ENCODE measurements around the gene RIN3. TPM values are rescaled to one million over a fixed set of nuclear protein-coding genes. Genes with fewer than 3 reads are reported as not detected.

Gene RIN3
- total RNA-seq, 6 experiments from 2014 or later: 10.7 to 20.4 (median 18.9) TPM

GRCh38 chr14:92684801-92685560, 171.4 kb downstream of the RIN3 start:
- Histone ChIP-seq H3K36me3 (peaks cover 0 to 9% (median under 1%) of the 10 kb centered on the region in 4 donors), H3K9me3 (no peaks in the 10 kb centered on the region), H3K4me3 (no peak overlapping the region), H3K27me3 (no peaks in the 10 kb centered on the region), H3K27ac (no peak overlapping the region), H3K4me1 (no peaks in the 10 kb centered on the region)
- 86% methylated on average over 9 of the region's 21 CpGs for WGBS (ENCODE audit: insufficient coverage, low coverage, low lambda C conversion rate, missing lambda C conversion rate)
- ATAC-seq (no peak), DNase-seq (peak in 1 of 3 donors; percentile 53)
- intact Hi-C loops (cut with DNase I): no loop called here
- TF ChIP-seq CTCF (IDR thresholded peaks at IDR 0.05): no peak
- TF ChIP-seq POLR2A (IDR thresholded peaks at IDR 0.05): no peak

- peaks cover 0 to 9% (median under 1%) of the 10 kb centered on the region in 4 donors for H3K36me3 ChIP-seq
- no peak for ATAC-seq
- H3K27ac ChIP-seq: no peak overlapping the region
- peak in 1 of 3 donors; percentile 2 for DNase-seq
- WGBS (ENCODE audit: insufficient coverage, low coverage, low lambda C conversion rate, missing lambda C conversion rate): 95% methylated on average over 4 of the region's 4 CpGs
- no peak for TF ChIP-seq POLR2A (IDR thresholded peaks at IDR 0.05)
- TF ChIP-seq CTCF (IDR thresholded peaks at IDR 0.05): no peak
- intact Hi-C loops (cut with DNase I): no loop called here
- H3K4me3 ChIP-seq: no peak overlapping the region
- no peaks in the 10 kb centered on the region for H3K4me1 ChIP-seq
- no peaks in the 10 kb centered on the region for H3K27me3 ChIP-seq
- no peaks in the 10 kb centered on the region for H3K9me3 ChIP-seq
Measured at GRCh38 chr14:92685784-92686355, 172.3 kb downstream of the RIN3 start.

- TF ChIP-seq CTCF (IDR thresholded peaks at IDR 0.05): no peak
- no peak for TF ChIP-seq POLR2A (IDR thresholded peaks at IDR 0.05)
- Histone ChIP-seq H3K27me3 (no peaks in the 10 kb centered on the region), H3K36me3 (peaks cover 0 to 9% (median under 1%) of the 10 kb centered on the region in 4 donors), H3K4me1 (no peaks in the 10 kb centered on the region), H3K27ac (no peak overlapping the region), H3K9me3 (no peaks in the 10 kb centered on the region), H3K4me3 (peak overlapping the region in 2 of 3 donors; percentile 34 to 45)
- WGBS (ENCODE audit: insufficient coverage, low coverage, low lambda C conversion rate, missing lambda C conversion rate): 98% methylated on average over 4 of the region's 9 CpGs
- DNase-seq (peak in 1 of 3 donors; percentile 49), ATAC-seq (peak in 1 of 4 donors; percentile 6)
- intact Hi-C loops (cut with DNase I): no loop called here
Measured at GRCh38 chr14:92686411-92686899, 172.9 kb downstream of the RIN3 start.

GRCh38 chr14:92686900-92687427, 173.4 kb downstream of the RIN3 start:
- 40% methylated on average over 3 of the region's 45 CpGs for WGBS (ENCODE audit: insufficient coverage, low coverage, low lambda C conversion rate, missing lambda C conversion rate)
- H3K4me1 ChIP-seq: peaks cover 0 to under 1% (median 0%) of the 10 kb centered on the region in 4 donors
- DNase-seq: peak; percentile 70 to 80 (median 76)
- TF ChIP-seq POLR2A (IDR thresholded peaks at IDR 0.05) (no peak), CTCF (IDR thresholded peaks at IDR 0.05) (peak; percentile 85 to 99 (median 96))
- H3K4me3 ChIP-seq: peak overlapping the region; percentile 21 to 45 (median 34)
- ATAC-seq: peak; percentile 61 to 80 (median 79)
- peaks cover 0 to 9% (median under 1%) of the 10 kb centered on the region in 4 donors for H3K36me3 ChIP-seq
- H3K9me3 ChIP-seq: no peaks in the 10 kb centered on the region
- H3K27ac ChIP-seq: no peak overlapping the region
- intact Hi-C loops (cut with DNase I): no loop called here
- H3K27me3 ChIP-seq: no peaks in the 10 kb centered on the region
